LNCAP (cell line): ENCODE data around the gene TBX20.

Source experiments
- TF ChIP-seq, protein P1 (sequence below): fragments of 450-650 bp; IDR thresholded peaks from 2 replicates; pipeline ENCODE4 v1.5.1; 2017; ENCODE audit warnings: mild to moderate bottlenecking

TBX20 gene

DNA sequence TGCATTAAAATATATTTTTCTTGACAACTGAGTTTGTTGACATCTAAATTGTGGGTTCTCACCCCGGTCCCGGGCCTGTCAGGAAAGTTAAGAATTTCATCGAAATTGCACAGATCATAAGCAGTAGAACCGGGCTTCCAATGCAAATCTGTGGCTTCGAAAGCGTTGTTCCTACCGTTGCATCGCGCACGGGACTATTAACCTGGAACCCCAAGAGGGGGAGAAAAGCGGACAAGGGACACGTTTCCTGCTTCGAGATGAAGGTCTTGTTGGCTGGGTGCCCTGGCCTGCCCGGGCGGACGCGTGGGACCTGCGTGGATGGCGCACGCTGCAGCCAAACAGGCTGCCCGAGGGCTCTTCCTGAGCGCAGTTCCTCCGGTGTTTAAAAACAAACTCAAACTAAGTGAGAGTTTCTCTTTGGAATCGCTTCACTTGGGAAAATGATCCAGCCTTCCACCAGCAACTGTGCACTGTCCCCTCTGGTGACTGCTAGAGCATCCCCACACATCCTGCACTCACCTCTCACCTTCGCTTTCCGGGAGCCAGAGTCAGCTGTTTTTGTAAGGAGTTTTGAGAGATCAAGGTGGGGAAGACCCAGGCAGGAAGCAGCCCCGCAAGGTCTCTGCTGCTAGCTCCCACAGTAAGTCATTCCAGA lies 5.1 kb upstream of the TBX20 start:
- TF ChIP-seq, protein P1, sequence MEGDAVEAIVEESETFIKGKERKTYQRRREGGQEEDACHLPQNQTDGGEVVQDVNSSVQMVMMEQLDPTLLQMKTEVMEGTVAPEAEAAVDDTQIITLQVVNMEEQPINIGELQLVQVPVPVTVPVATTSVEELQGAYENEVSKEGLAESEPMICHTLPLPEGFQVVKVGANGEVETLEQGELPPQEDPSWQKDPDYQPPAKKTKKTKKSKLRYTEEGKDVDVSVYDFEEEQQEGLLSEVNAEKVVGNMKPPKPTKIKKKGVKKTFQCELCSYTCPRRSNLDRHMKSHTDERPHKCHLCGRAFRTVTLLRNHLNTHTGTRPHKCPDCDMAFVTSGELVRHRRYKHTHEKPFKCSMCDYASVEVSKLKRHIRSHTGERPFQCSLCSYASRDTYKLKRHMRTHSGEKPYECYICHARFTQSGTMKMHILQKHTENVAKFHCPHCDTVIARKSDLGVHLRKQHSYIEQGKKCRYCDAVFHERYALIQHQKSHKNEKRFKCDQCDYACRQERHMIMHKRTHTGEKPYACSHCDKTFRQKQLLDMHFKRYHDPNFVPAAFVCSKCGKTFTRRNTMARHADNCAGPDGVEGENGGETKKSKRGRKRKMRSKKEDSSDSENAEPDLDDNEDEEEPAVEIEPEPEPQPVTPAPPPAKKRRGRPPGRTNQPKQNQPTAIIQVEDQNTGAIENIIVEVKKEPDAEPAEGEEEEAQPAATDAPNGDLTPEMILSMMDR = no peak

DNA sequence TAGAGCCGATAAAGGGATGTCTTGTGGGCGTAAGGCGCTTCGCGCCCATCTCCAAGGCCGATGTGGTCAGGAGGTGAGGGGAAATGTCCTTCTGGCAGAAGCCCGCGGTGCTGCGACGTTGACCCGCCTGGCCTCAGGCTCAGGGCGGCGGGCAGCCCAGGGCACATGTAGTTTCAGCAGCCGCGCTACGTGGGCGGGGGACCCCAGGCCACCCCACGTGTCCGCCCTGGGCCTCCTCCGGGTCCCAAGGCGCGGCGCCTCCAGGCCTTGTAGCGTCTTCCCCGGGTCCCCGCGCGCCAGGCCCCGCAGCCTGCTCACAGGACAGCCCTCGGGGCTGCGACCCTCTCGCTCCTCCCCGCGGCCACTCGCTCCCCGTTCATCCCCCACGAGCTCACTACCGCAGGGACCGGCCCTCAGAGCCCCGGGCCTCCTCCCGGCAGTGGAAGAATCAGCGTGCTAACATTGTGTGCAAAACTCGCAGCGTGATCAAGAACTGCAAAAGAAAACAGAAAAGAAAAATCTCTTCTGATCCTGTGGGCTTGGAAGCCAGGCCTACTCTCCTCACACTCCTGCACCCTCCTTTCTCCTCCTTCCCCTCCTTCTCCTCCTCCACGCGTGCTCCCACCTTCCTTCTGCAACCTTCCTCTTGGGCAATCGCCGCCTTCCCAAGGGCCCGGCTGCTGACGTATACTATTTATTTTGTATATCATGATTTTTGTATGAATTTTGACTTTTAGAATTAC lies 4.4 kb upstream of the TBX20 start:
- TF ChIP-seq, protein P1 = no peak

DNA sequence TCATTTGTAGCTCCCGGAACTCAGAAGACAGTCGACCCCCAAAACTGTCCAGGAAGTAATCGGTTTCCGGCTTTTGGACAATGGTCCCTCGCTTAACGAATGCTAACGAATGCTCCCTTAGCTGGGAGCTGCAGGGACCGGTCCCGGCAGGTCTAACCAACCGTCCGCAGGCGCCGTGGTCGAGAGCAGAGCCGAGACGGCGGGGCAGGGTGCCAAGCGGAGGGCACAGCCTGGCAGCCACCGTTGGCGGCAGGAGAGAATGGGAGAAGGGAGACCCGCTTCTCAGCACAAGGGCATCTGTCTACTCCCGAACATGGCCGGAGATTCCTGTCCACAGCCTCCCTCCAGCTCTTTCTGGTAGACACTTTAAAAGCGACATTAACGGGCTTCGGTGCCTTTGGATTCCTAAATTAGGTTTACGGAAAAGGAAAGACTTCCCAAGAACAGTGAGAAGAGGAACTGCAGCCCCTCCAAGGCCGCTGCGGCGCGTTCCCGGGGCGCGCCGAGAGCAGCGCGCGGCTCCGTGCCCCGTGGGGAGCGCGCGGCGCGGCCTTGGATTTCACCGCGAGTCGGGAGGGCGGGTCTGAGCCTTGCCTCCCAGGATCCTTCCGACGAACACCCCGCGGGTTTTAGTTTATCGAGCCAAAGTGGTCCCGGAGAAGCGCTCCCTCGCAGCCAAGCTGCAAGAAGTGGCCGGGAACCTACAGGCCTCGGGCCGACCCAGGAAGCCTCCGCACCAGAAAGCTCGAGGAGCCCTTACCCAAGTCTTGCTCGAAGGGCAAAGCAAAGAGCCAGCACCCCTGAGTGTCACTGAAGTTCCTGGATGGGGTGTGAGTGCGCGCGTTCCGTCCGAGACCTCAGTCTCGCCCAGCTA lies 3.6 kb upstream of the TBX20 start:
- TF ChIP-seq, protein P1 = no peak

DNA sequence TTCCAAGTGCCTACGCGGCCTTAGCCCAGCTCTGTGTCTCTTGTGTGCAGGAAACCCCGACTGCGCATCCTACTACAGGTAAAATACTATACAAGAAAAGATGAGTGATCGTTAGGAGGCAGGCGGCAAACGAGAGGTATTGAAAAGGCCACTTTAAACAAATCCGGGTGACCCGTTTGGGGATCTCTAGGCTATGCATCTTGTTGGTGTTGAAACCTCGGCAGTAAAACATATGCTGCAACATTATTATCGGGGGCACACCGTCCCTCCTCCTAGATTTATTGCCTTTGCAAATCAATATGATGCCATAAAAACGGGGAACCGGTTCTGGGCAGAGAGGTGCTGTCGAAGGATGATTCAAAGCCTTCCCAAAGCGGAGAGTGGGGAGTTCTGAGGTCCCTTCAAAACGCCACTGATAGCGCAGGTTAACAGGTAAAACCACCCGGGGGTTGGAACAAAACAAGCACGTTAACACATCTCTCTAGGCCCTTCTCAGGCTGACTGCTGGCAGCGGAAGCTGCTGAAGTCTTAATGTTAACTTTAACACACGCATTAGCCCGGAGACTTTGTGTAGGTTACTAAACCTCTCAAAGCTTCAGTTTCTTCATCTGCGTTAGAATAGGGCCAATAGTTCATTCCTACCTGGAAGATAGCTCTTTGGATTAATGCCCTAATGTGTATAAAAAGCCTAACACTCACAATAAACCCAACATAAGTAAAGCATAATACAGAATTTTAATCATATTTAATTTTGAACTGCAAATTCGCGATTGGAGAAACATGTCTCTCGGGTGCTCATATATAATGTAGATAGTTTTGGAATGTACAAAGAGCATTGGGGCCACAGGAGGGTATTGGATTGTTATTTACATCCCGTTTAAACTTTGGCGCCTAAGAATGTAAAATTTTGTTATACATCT lies 2.6 kb upstream of the TBX20 start:
- TF ChIP-seq, protein P1 = no peak

DNA sequence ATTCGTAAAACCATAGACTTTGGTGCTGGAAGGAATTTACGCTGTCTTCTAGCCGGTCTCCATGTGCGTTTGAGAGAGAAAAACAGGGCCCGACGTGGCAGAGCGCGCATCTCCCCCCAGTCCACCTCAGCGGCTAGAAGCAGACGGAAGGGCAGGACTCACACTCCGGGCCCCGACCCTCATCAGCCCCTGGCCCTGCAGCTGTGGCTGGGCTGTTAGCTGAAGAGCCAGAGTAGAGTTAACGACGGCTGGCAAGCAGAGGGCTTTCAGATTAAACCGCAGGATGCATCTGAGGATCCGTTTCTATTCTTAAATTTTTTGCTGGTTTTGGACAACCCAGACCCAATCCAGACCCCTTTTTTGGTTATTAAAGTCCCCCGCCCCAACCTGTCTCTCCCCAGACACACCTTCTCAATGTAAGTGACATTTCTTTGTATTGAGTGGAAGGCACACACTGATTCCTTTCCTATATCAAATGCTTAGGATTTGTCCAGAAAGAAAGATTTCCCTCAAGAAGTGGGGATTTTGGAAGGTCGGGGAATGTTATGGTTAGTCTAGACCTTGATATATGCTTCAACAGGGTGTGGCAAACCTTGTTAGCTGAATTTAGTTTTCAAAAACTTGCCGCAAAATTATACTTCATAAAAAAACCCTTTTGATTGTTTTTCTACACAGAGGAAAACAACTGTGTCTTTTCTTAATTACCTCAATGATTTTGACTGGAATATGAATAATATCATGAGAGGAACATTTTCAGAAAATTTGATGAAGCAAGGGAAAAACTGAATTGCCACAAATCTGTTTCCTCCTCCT lies 1.7 kb upstream of the TBX20 start:
- TF ChIP-seq, protein P1 = no peak

DNA sequence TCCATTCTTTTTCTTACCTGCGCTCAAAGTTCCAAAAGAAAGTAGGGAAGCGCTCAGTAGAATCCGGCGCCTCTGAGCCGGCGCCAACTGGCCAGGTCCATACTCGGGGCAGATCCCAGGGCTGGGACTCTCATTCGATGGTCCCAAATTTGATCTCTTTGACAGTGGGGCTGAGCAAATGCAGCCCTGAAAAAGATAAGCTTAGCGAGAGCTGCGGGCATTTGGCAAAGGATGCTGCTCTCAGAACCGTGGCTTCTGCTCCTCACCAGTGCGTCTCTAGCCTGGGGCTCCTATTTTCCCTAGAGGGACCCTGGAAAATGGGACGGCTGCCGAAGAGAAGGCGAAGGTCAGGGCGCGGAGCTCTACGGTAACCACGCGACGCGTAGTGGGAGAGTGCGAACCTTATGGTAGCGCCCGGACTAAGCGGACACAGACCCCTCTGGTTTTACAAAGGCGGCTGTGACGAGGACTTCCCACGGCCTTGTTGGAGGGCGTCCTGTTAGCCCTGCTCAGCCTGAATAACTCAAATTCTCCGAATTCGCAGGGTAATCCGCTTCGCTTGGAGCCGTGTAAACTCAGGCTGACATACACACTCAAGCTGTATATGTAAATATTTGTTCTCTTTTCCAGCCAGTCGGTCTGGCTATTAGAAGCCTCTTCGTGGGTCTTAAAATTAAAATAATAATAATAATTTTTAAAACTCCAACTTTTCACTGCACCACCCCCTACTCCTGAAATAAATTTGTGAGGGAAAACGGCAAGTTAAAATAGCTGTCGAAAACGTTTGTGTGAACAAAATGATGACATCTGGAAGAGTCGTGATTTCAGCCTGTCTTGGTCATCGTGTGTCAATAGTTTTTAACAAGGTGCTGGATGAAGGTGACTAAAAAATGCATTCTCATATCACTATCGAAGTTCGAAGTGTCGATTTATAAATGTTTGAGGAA lies 869 bp upstream of the TBX20 start:
- TF ChIP-seq, protein P1 = no peak
